Measurements from ENCODE around the gene BCHE. TPM values are rescaled to one million over a fixed set of nuclear protein-coding genes. Genes with fewer than 3 reads are reported as not detected.
A peak's percentile ranks its signal among the peaks of the same experiment; 100 is the strongest.

The BCHE gene
- total RNA-seq, 1 experiment from 2014 or later, result not detected

DNA sequence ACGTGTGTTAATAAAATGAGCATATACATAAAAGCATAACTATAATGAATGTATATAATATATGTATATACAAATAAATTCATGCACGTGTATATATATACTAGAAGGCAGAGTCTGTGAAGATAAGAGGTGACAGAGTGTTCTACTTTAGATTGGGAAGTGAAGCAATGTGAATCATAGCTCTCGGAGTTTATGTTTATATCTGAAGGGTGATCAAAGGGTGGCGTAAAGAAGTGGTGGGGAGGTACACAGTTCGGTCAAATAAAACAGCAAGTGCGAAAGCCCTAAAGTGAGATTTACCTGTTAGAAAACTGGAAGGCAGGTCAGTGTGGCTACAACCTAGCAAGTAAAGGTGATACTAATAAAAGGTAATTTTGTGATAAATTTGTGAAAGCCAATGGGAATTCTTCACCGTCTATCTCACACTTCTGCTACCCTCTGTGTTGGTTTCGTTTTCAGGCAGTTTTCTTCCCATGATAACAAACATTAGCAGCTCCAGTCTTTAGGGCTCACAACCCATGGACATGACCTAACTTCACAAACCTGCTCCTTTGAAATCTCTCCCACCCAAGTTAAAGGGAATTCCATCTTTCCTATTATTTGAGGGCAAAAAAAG, 46.7 kb upstream of the BCHE start:
- Mint-ChIP-seq H3K36me3 (ENCODE audit: insufficient read depth, unreplicated experiment) (no peaks in the 10 kb centered on the region), H3K4me1 (ENCODE audit: low read depth, unreplicated experiment) (no peaks in the 10 kb centered on the region), H3K4me3 (ENCODE audit: unreplicated experiment) (peak overlapping the region; percentile 50), H3K27ac (ENCODE audit: unreplicated experiment) (no peak overlapping the region), H3K27me3 (ENCODE audit: insufficient read depth, unreplicated experiment) (no peaks in the 10 kb centered on the region), H3K9me3 (ENCODE audit: unreplicated experiment) (no peaks in the 10 kb centered on the region)
- BruUV-seq (replicated peaks), result no TSS peak
- ChIA-PET CTCF (no interaction called here), POLR2A (no interaction called here)
- H3K4me3 ChIP-seq (ENCODE audit: low read depth, low read length), result peak overlapping the region; percentile 22
- H3K36me3 ChIP-seq (ENCODE audit: control insufficient read depth, insufficient read depth, low read length), result no peaks in the 10 kb centered on the region
- no peak for DNase-seq
- H3K27me3 ChIP-seq (replicated peaks; ENCODE audit: control insufficient read depth, insufficient read depth, low read length), result no peaks in the 10 kb centered on the region
- H3K4me1 ChIP-seq, result no peaks in the 10 kb centered on the region
- intact Hi-C loops (cut with micrococcal nuclease; ENCODE audit: unreplicated experiment), result no loop called here
- no peaks in the 10 kb centered on the region for H3K9me3 ChIP-seq
- TF ChIP-seq, protein P1, sequence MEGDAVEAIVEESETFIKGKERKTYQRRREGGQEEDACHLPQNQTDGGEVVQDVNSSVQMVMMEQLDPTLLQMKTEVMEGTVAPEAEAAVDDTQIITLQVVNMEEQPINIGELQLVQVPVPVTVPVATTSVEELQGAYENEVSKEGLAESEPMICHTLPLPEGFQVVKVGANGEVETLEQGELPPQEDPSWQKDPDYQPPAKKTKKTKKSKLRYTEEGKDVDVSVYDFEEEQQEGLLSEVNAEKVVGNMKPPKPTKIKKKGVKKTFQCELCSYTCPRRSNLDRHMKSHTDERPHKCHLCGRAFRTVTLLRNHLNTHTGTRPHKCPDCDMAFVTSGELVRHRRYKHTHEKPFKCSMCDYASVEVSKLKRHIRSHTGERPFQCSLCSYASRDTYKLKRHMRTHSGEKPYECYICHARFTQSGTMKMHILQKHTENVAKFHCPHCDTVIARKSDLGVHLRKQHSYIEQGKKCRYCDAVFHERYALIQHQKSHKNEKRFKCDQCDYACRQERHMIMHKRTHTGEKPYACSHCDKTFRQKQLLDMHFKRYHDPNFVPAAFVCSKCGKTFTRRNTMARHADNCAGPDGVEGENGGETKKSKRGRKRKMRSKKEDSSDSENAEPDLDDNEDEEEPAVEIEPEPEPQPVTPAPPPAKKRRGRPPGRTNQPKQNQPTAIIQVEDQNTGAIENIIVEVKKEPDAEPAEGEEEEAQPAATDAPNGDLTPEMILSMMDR (IDR thresholded peaks at IDR 0.05; ENCODE audit: insufficient read depth in 1 of 2, low read depth in 1 of 2, low read length in 1 of 2, severe bottlenecking in 1 of 2, unreplicated experiment in 1 of 2), result no peak

- Mint-ChIP-seq H3K27ac (ENCODE audit: unreplicated experiment) (no peak overlapping the region), H3K4me3 (ENCODE audit: unreplicated experiment) (no peak overlapping the region), H3K9me3 (ENCODE audit: unreplicated experiment) (no peaks in the 10 kb centered on the region), H3K36me3 (ENCODE audit: insufficient read depth, unreplicated experiment) (no peaks in the 10 kb centered on the region), H3K27me3 (ENCODE audit: insufficient read depth, unreplicated experiment) (no peaks in the 10 kb centered on the region), H3K4me1 (ENCODE audit: low read depth, unreplicated experiment) (no peaks in the 10 kb centered on the region)
- POLR2A ChIA-PET, result no interaction called here
- no peaks in the 10 kb centered on the region for H3K4me1 ChIP-seq
- H3K4me3 ChIP-seq (ENCODE audit: low read depth, low read length), result no peak overlapping the region
- CTCF ChIA-PET, result no interaction called here
- H3K36me3 ChIP-seq (ENCODE audit: control insufficient read depth, insufficient read depth, low read length), result no peaks in the 10 kb centered on the region
- no peak for DNase-seq
- H3K9me3 ChIP-seq, result no peaks in the 10 kb centered on the region
- no peaks in the 10 kb centered on the region for H3K27me3 ChIP-seq (replicated peaks; ENCODE audit: control insufficient read depth, insufficient read depth, low read length)
- no TSS peak for BruUV-seq (replicated peaks)
- intact Hi-C loops (cut with micrococcal nuclease; ENCODE audit: unreplicated experiment), result no loop called here
- TF ChIP-seq, protein P1 (IDR thresholded peaks at IDR 0.05; ENCODE audit: insufficient read depth in 1 of 2, low read depth in 1 of 2, low read length in 1 of 2, severe bottlenecking in 1 of 2, unreplicated experiment in 1 of 2), result no peak
Measured at GRCh38 chr3:165883117-165883516, 45.9 kb upstream of the BCHE start.

GRCh38 chr3:165875644-165876043, 38.4 kb upstream of the BCHE start:
- ChIA-PET POLR2A (no interaction called here), CTCF (no interaction called here)
- Mint-ChIP-seq H3K27me3 (ENCODE audit: insufficient read depth, unreplicated experiment) (no peaks in the 10 kb centered on the region), H3K4me1 (ENCODE audit: low read depth, unreplicated experiment) (no peaks in the 10 kb centered on the region), H3K27ac (ENCODE audit: unreplicated experiment) (no peak overlapping the region), H3K4me3 (ENCODE audit: unreplicated experiment) (peak overlapping the region; percentile 63), H3K9me3 (ENCODE audit: unreplicated experiment) (no peaks in the 10 kb centered on the region), H3K36me3 (ENCODE audit: insufficient read depth, unreplicated experiment) (no peaks in the 10 kb centered on the region)
- Histone ChIP-seq H3K27me3 (replicated peaks; ENCODE audit: control insufficient read depth, insufficient read depth, low read length) (no peaks in the 10 kb centered on the region), H3K4me3 (ENCODE audit: low read depth, low read length) (peak overlapping the region; percentile 10), H3K4me1 (no peaks in the 10 kb centered on the region), H3K9me3 (no peaks in the 10 kb centered on the region), H3K36me3 (ENCODE audit: control insufficient read depth, insufficient read depth, low read length) (no peaks in the 10 kb centered on the region)
- DNase-seq, result no peak
- BruUV-seq (replicated peaks), result no TSS peak
- TF ChIP-seq, protein P1 (IDR thresholded peaks at IDR 0.05; ENCODE audit: insufficient read depth in 1 of 2, low read depth in 1 of 2, low read length in 1 of 2, severe bottlenecking in 1 of 2, unreplicated experiment in 1 of 2), result no peak
- intact Hi-C loops (cut with micrococcal nuclease; ENCODE audit: unreplicated experiment), result no loop called here
